GM12875 (cell line): Measurements from ENCODE around the gene RNF25.
"Not testable (repeated sequence)": the region's sequence is repeated elsewhere in the genome, so short reads cannot be mapped to it uniquely, and the experiment has no call there.

Source experiments
- H3K4me3 ChIP-seq: one replicate; pipeline ENCODE4 v1.5.1; 2011; ENCODE audit warnings: low read depth, low read length, control low read depth
- CTCF ChIP-seq: IDR thresholded peaks from 2 replicates; pipeline ENCODE4 v1.5.1; 2011; ENCODE audit warnings: low read depth, mild to moderate bottlenecking, control low read depth, inconsistent platforms, low read length, moderate library complexity, borderline replicate concordance; ENCODE audit not compliant: insufficient read depth

RNF25 gene

GRCh38 chr2:218703341-218703740, 31.5 kb upstream of the RNF25 start:
- no peak for TF ChIP-seq CTCF
- H3K4me3 ChIP-seq = no peak overlapping the region

GRCh38 chr2:218701806-218702205, 30.0 kb upstream of the RNF25 start:
- H3K4me3 ChIP-seq = no peak overlapping the region
- TF ChIP-seq CTCF = no peak

- TF ChIP-seq CTCF = no peak
- no peak overlapping the region for H3K4me3 ChIP-seq
These were observed 27.1 kb upstream of the RNF25 start for GRCh38 chr2:218698885-218699284.

GRCh38 chr2:218694405-218695145, 22.8 kb upstream of the RNF25 start:
- no peak for TF ChIP-seq CTCF
- no peak overlapping the region for H3K4me3 ChIP-seq

GRCh38 chr2:218691234-218691633, 19.4 kb upstream of the RNF25 start:
- no peak for TF ChIP-seq CTCF
- H3K4me3 ChIP-seq = no peak overlapping the region

- TF ChIP-seq CTCF = peak; percentile 73
These were observed 15.7 kb upstream of the RNF25 start for GRCh38 chr2:218687400-218688060.

GRCh38 chr2:218680061-218680460, 8.3 kb upstream of the RNF25 start:
- TF ChIP-seq CTCF = no peak
- H3K4me3 ChIP-seq = no peak overlapping the region

More at GRCh38 chr2:218687400-218688060, 15.7 kb upstream of the RNF25 start:
- H3K4me3 ChIP-seq = not testable (repeated sequence)
